HTERT RPE-1 (cell line): ENCODE data around the gene FHIT.

Source experiments
- in situ Hi-C: fragments of 300-500 bp; cut with MboI; formaldehyde crosslinking; loops from 4 replicates; pipeline ENCODE4 v1.14.3; 2020; ENCODE audit warnings: low sequenced_read_pairs

Gene FHIT

DNA sequence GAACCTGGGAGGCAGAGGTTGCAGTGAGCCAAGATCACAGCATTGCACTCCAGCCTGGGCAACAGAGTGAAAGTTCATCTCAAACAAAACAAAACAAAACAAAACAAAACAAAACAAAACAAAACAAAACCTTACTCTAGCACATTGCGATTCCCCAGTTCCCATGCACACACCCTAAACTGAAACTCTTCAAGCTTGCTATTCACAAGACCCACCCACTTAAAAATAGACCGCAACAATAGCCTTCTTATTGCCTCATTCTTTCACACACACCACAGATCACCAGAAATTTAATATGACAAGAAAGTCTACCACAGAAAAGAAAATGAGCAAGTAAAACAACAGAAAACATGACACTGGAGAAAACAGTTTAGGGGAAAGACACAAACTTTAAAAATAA, 598.4 kb downstream of the FHIT start:
- in situ Hi-C loops: no loop called here

DNA sequence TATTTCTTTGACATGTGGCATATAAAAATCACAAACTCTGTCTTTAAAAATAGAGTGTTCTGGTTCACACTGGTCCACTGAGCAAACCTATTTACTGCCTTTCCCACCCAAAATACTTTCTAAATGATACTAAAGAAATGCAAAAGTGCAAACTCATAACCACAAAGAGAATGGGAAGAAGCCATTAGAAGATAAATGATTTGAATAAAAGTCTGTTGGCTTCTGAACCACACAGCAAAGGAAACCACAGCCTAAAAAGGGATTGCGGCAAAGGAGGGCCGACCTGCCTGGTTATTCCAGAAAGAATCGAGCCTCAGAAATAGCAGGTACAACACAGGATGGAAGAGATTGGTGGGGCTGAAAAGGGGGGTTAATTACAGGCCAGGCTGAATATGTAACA, 599.5 kb downstream of the FHIT start:
- in situ Hi-C loops: no loop called here

GRCh38 chr3:60650171-60650570, 601.1 kb downstream of the FHIT start:
- in situ Hi-C loops: no loop called here

DNA sequence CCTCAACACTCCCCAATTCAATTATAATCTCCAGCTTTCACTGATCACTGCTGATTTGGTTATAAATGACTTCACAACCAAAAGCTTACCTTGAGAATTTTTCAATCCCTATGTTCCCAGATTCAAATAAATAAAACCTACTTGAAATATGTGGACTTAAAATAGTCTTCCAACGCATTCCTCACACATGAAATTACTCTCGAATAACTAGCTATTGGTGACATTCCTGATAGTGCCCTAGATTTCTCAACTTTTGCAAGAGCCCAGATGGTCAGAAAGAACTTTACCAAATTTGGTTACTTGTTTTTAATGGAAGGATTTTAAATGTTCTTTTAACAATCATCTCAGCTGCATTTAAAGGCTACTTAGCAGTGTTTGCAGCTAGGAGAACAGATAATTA, 605.5 kb downstream of the FHIT start:
- in situ Hi-C loops: no loop called here

- in situ Hi-C loops: no loop called here
Measured at GRCh38 chr3:60643831-60644230, 607.4 kb downstream of the FHIT start.

DNA sequence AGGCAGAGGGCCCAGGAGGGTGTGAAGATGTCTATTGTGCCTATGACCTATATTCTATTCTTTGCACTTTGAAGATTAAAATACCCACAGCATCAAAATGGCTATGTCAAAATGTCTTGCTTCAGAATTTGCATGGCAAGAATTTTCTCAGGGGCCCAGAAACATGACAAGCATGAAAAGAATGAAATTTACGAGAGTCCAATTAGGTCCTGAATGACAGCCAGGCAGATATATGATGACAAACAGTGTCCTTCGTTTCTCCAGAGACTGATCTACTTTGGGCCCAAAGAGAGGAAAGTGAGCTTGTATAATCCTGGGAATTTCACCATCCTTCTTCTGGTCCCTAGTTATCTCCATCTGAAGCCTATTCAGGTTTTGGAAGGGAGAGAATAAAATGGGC, 609.9 kb downstream of the FHIT start:
- in situ Hi-C loops: no loop called here

DNA sequence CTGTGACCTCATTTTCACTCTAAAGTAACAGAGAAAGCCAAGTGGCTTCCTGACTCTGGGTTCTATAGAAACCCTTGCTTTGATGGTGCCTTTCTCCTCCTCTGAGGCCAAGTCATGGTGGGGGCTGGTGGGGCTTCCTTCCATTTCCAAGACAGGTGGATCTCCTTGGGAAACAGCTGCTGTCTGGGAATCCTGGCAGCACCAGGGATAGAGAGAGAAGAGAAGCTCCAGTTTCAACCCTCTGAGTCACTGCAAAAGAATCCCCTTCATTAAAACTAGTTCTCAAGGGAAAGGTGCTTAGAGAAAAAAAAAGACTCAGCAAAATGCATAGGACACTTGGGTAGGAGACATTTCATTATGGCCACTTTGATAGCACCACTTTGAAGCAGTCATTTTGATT, 614.4 kb downstream of the FHIT start:
- in situ Hi-C loops: no loop called here

GRCh38 chr3:60633644-60634043, 617.6 kb downstream of the FHIT start:
- in situ Hi-C loops: no loop called here

- in situ Hi-C loops: no loop called here
Measured at GRCh38 chr3:60631509-60631908, 619.7 kb downstream of the FHIT start.

- in situ Hi-C loops: no loop called here
Measured at GRCh38 chr3:60630953-60631352, 620.3 kb downstream of the FHIT start.

GRCh38 chr3:60629816-60630215, 621.4 kb downstream of the FHIT start:
- in situ Hi-C loops: no loop called here

DNA sequence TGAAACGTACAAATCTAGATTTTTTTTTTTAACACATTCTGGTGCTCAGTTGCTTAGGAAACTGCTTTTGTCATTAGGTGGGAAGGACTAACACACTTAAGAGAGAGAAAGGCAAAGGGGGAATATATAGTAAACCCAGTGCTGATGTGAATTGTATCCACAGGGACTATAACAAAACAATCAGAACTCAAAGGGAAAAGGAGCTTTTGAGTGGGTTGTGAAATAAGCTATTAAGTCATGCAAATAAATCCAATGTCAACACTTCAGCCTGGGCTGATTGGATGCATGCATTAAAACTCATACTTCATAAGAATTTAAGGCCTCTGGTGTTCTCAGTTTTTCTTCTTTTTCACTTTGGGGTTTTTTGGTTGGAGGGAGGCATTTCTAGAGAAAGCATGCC, 628.9 kb downstream of the FHIT start:
- in situ Hi-C loops: no loop called here

DNA sequence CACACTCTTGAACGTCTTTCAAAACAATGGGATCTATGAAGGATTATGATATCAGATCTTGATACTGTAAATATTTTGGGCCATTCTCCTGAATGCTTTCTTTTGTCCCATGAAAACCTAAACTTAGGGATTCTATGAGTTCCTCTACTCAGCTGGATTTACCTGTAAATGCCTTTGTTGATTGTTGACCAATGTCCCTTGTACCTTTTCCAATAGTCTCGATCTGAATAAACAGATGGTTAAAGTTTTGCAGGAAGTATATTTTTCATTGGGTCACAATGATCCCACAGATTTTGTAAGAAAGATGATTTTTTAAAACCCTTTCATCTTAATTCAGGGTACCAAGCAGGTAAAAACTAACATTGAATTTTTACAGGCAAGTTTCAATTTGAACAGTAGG, 634.1 kb downstream of the FHIT start:
- in situ Hi-C loops: no loop called here

- in situ Hi-C loops: no loop called here
Measured at GRCh38 chr3:60613769-60614303, 637.4 kb downstream of the FHIT start.

DNA sequence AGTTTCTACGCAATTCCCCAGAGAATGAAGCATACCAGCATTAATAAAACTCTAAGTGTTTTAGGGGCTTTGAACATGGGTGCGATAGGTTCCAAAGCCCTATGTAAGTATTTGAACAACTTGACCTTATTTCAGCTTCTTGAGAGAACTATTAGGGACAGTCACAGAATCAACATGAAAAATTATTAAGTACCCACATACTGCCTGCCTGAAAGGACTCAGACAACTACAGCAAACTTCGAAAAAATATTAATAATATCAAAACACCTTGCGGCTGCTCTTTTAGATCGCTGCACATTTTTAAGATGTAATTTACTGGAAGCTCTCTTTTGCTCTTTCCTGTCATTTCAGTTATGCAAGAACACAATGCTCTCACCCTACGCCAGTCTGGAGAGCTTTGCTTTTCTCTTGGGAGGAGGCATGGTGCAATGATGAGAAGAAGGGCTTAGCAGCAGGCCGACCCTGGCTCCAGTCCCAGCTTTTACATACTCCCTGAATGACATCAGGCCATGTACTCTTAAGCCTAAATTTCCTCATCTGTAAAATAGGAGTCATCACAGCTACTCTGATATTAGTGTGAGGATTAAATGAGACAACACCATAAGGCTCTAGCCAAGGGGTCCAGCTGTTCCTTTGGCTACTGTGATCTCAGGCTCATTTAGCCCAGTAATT, 640.7 kb downstream of the FHIT start:
- in situ Hi-C loops: no loop called here

DNA sequence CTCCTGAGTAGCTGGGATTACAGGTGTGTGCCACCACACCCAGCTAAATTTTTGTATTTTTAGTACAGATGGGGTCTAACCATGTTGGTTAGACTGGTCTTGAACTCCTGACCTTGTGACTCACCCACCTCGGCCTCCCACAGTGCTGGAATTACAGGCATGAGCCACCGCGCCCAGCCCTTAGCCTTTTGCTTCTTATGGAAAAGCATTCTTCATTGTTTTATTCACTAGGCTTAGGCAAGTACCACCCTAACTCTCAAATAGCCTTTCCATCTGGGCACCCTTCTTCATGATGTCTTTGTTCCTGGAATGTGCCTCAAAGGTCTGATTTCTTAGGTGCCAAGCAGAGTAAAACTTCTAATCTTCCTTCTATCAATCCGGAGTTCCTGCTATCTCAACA, 641.8 kb downstream of the FHIT start:
- in situ Hi-C loops: no loop called here

GRCh38 chr3:60603860-60604259, 647.4 kb downstream of the FHIT start:
- in situ Hi-C loops: no loop called here

DNA sequence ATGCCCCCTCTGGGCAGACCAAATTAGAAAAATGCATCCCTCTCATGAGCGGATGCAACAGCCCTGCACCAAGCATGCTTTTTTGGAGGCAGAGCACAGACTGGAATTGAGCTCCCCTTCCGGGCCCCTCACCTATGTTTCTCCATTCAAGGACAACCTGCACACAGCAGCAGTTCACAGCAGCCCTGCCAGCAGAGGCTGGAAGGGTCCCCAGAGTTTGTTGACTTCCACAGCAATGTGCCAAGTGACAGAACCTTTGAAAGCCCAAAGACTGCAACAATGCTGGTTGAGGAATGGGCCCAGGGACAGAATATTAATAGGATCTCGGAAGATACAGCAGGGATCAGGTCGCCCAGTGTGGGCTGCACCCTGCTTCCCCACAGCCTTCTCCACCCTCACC, 650.4 kb downstream of the FHIT start:
- in situ Hi-C loops: no loop called here

GRCh38 chr3:60599586-60599985, 651.7 kb downstream of the FHIT start:
- in situ Hi-C loops: no loop called here

GRCh38 chr3:60598671-60599070, 652.6 kb downstream of the FHIT start:
- in situ Hi-C loops: no loop called here

GRCh38 chr3:60594025-60594424, 657.2 kb downstream of the FHIT start:
- in situ Hi-C loops: no loop called here

DNA sequence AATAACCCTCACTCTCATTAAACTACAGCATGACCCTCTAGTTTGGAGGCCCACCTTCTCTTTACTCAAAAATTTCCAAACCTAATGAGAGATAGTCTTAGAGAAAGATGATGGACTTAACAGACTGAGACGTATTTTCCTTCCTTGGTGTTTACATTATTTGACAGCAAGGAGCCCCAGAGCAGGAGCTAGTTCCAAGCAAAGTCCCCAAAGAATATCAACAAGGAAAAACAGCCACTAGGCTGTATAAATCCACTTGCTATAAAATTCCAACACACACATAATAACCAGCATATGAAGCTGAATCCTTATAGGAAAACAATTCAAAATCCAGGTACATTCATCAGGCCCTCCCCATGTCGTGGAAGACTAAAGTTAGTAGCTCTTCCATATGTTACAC, 660.0 kb downstream of the FHIT start:
- in situ Hi-C loops: no loop called here

- in situ Hi-C loops: no loop called here
Measured at GRCh38 chr3:60588806-60589205, 662.4 kb downstream of the FHIT start.
